ENCODE data around the gene MED9.

MED9 gene

GRCh38 chr17:17437893-17438292 is 38.9 kb upstream of the MED9 start:
- no peak overlapping the region for H2BK120ac ChIP-seq (ENCODE audit: low read depth, low read length)
- H4K91ac ChIP-seq (ENCODE audit: low read depth, low read length, poor library complexity): no peak overlapping the region
- H3K27ac ChIP-seq (replicated peaks; ENCODE audit: low read length): no peak overlapping the region
- H3K9ac ChIP-seq (ENCODE audit: low read depth, low read length, poor library complexity): no peak overlapping the region
- no peak overlapping the region for H2BK12ac ChIP-seq (ENCODE audit: low read length)
- H3K4me1 ChIP-seq (ENCODE audit: control insufficient read depth in 2 of 2, insufficient read depth in 1 of 2, low read depth in 1 of 2, low read length in 2 of 2): peaks cover 0 to 1% of the 10 kb centered on the region in 2 donors
- no peak overlapping the region for H3K4me3 ChIP-seq (ENCODE audit: low read length in 2 of 2)
- H3K79me1 ChIP-seq (ENCODE audit: low read depth, low read length): no peaks in the 10 kb centered on the region
- no peak overlapping the region for H3K4ac ChIP-seq (ENCODE audit: low read length)
- no peak overlapping the region for H3K4me2 ChIP-seq (ENCODE audit: insufficient read depth, low read length, poor library complexity, severe bottlenecking)
- H3K36me3 ChIP-seq (replicated peaks in 1 of 2; ENCODE audit: control insufficient read depth in 2 of 2, insufficient read depth in 2 of 2, low read length in 2 of 2): no peaks in the 10 kb centered on the region
- no CpG with 5 or more reads among the region's 3 CpGs for WGBS, 2 donors (ENCODE audit: extremely low coverage in 2 of 2, insufficient read length in 2 of 2, insufficient replicate concordance in 1 of 2)
- no peak overlapping the region for H3K14ac ChIP-seq (ENCODE audit: low read length)
- H4K8ac ChIP-seq (ENCODE audit: low read depth, low read length): no peak overlapping the region
- no peak overlapping the region for H2BK5ac ChIP-seq (ENCODE audit: low read length)
- H3K23ac ChIP-seq (ENCODE audit: low read depth, low read length, poor library complexity): no peak overlapping the region
- no peaks in the 10 kb centered on the region for H3K9me3 ChIP-seq (replicated peaks in 1 of 2; ENCODE audit: control insufficient read depth in 2 of 2, insufficient read depth in 1 of 2, low read depth in 1 of 2, low read length in 2 of 2)
- no peak overlapping the region for H3K18ac ChIP-seq (ENCODE audit: low read length)
- no peak overlapping the region for H2AFZ ChIP-seq (ENCODE audit: low read length)
- DNase-seq (ENCODE audit: low spot score): no peak
- H2BK15ac ChIP-seq (ENCODE audit: low read length): no peak overlapping the region
- H3K27me3 ChIP-seq (ENCODE audit: control insufficient read depth in 3 of 3, insufficient read depth in 3 of 3, low read depth in 1 of 3, low read length in 3 of 3): peaks cover 0 to 6% (median 0%) of the 10 kb centered on the region in 3 experiments
- no peak overlapping the region for H2AK5ac ChIP-seq (ENCODE audit: low read depth, low read length)

GRCh38 chr17:17440010-17440843 is 36.6 kb upstream of the MED9 start:
- Histone ChIP-seq H3K23ac (ENCODE audit: low read depth, low read length, poor library complexity) (peak overlapping the region; percentile 81), H3K36me3 (replicated peaks in 1 of 2; ENCODE audit: control insufficient read depth in 2 of 2, insufficient read depth in 2 of 2, low read length in 2 of 2) (no peaks in the 10 kb centered on the region), H3K4me2 (ENCODE audit: insufficient read depth, low read length, poor library complexity, severe bottlenecking) (no peak overlapping the region), H3K9ac (ENCODE audit: low read depth, low read length, poor library complexity) (peak overlapping the region; percentile 76), H3K18ac (ENCODE audit: low read length) (peak overlapping the region; percentile 58), H3K27me3 (ENCODE audit: control insufficient read depth in 3 of 3, insufficient read depth in 3 of 3, low read depth in 1 of 3, low read length in 3 of 3) (peaks cover 0 to 3% (median 0%) of the 10 kb centered on the region in 3 experiments), H4K91ac (ENCODE audit: low read depth, low read length, poor library complexity) (no peak overlapping the region), H3K4me1 (ENCODE audit: control insufficient read depth in 2 of 2, insufficient read depth in 1 of 2, low read depth in 1 of 2, low read length in 2 of 2) (peaks cover 0 to 1% of the 10 kb centered on the region in 2 donors), H3K14ac (ENCODE audit: low read length) (no peak overlapping the region), H2BK12ac (ENCODE audit: low read length) (no peak overlapping the region), H3K27ac (replicated peaks; ENCODE audit: low read length) (no peak overlapping the region), H3K4ac (ENCODE audit: low read length) (no peak overlapping the region), H2BK5ac (ENCODE audit: low read length) (no peak overlapping the region), H3K79me1 (ENCODE audit: low read depth, low read length) (no peaks in the 10 kb centered on the region), H2BK120ac (ENCODE audit: low read depth, low read length) (no peak overlapping the region), H2AK5ac (ENCODE audit: low read depth, low read length) (peak overlapping the region; percentile 61), H3K4me3 (ENCODE audit: low read length in 2 of 2) (no peak overlapping the region), H4K8ac (ENCODE audit: low read depth, low read length) (no peak overlapping the region), H2AFZ (ENCODE audit: low read length) (no peak overlapping the region), H2BK15ac (ENCODE audit: low read length) (no peak overlapping the region), H3K9me3 (replicated peaks in 1 of 2; ENCODE audit: control insufficient read depth in 2 of 2, insufficient read depth in 1 of 2, low read depth in 1 of 2, low read length in 2 of 2) (no peaks in the 10 kb centered on the region)
- WGBS, 2 donors (ENCODE audit: extremely low coverage in 2 of 2, insufficient read length in 2 of 2, insufficient replicate concordance in 1 of 2): no CpG with 5 or more reads among the region's 11 CpGs
- DNase-seq (ENCODE audit: low spot score): peak; percentile 41

- DNase-seq (ENCODE audit: low spot score): no peak
- Histone ChIP-seq H3K4me1 (ENCODE audit: control insufficient read depth in 2 of 2, insufficient read depth in 1 of 2, low read depth in 1 of 2, low read length in 2 of 2) (peaks cover 0 to 5% of the 10 kb centered on the region in 2 donors), H2AFZ (ENCODE audit: low read length) (no peak overlapping the region), H3K4me3 (ENCODE audit: low read length in 2 of 2) (no peak overlapping the region), H3K4ac (ENCODE audit: low read length) (no peak overlapping the region), H4K8ac (ENCODE audit: low read depth, low read length) (no peak overlapping the region), H3K9me3 (replicated peaks in 1 of 2; ENCODE audit: control insufficient read depth in 2 of 2, insufficient read depth in 1 of 2, low read depth in 1 of 2, low read length in 2 of 2) (no peaks in the 10 kb centered on the region), H3K27ac (replicated peaks; ENCODE audit: low read length) (no peak overlapping the region), H3K14ac (ENCODE audit: low read length) (no peak overlapping the region), H2BK12ac (ENCODE audit: low read length) (no peak overlapping the region), H2AK5ac (ENCODE audit: low read depth, low read length) (peak overlapping the region; percentile 61), H3K23ac (ENCODE audit: low read depth, low read length, poor library complexity) (no peak overlapping the region), H2BK120ac (ENCODE audit: low read depth, low read length) (no peak overlapping the region), H3K4me2 (ENCODE audit: insufficient read depth, low read length, poor library complexity, severe bottlenecking) (no peak overlapping the region), H3K18ac (ENCODE audit: low read length) (no peak overlapping the region), H2BK5ac (ENCODE audit: low read length) (no peak overlapping the region), H2BK15ac (ENCODE audit: low read length) (no peak overlapping the region), H3K27me3 (ENCODE audit: control insufficient read depth in 3 of 3, insufficient read depth in 3 of 3, low read depth in 1 of 3, low read length in 3 of 3) (no peaks in the 10 kb centered on the region), H4K91ac (ENCODE audit: low read depth, low read length, poor library complexity) (no peak overlapping the region), H3K79me1 (ENCODE audit: low read depth, low read length) (no peaks in the 10 kb centered on the region), H3K36me3 (replicated peaks in 1 of 2; ENCODE audit: control insufficient read depth in 2 of 2, insufficient read depth in 2 of 2, low read length in 2 of 2) (no peaks in the 10 kb centered on the region), H3K9ac (ENCODE audit: low read depth, low read length, poor library complexity) (no peak overlapping the region)
- no CpG with 5 or more reads among the region's 11 CpGs for WGBS, 2 donors (ENCODE audit: extremely low coverage in 2 of 2, insufficient read length in 2 of 2, insufficient replicate concordance in 1 of 2)
Observed at GRCh38 chr17:17440938-17441675, 35.7 kb upstream of the MED9 start.

- no peak overlapping the region for H3K18ac ChIP-seq (ENCODE audit: low read length)
- H3K4me2 ChIP-seq (ENCODE audit: insufficient read depth, low read length, poor library complexity, severe bottlenecking): no peak overlapping the region
- H3K4ac ChIP-seq (ENCODE audit: low read length): no peak overlapping the region
- peaks cover 0 to 3% (median 0%) of the 10 kb centered on the region in 3 experiments for H3K27me3 ChIP-seq (ENCODE audit: control insufficient read depth in 3 of 3, insufficient read depth in 3 of 3, low read depth in 1 of 3, low read length in 3 of 3)
- no peak overlapping the region for H3K4me3 ChIP-seq (ENCODE audit: low read length in 2 of 2)
- no peak overlapping the region for H2AFZ ChIP-seq (ENCODE audit: low read length)
- no CpG with 5 or more reads among the region's 14 CpGs for WGBS, 2 donors (ENCODE audit: extremely low coverage in 2 of 2, insufficient read length in 2 of 2, insufficient replicate concordance in 1 of 2)
- H3K9me3 ChIP-seq (replicated peaks in 1 of 2; ENCODE audit: control insufficient read depth in 2 of 2, insufficient read depth in 1 of 2, low read depth in 1 of 2, low read length in 2 of 2): peaks cover 0 to 5% of the 10 kb centered on the region in 2 donors
- H3K14ac ChIP-seq (ENCODE audit: low read length): no peak overlapping the region
- H3K79me1 ChIP-seq (ENCODE audit: low read depth, low read length): no peaks in the 10 kb centered on the region
- H3K23ac ChIP-seq (ENCODE audit: low read depth, low read length, poor library complexity): no peak overlapping the region
- no peak overlapping the region for H3K9ac ChIP-seq (ENCODE audit: low read depth, low read length, poor library complexity)
- no peaks in the 10 kb centered on the region for H3K36me3 ChIP-seq (replicated peaks in 1 of 2; ENCODE audit: control insufficient read depth in 2 of 2, insufficient read depth in 2 of 2, low read length in 2 of 2)
- H2BK5ac ChIP-seq (ENCODE audit: low read length): no peak overlapping the region
- H4K91ac ChIP-seq (ENCODE audit: low read depth, low read length, poor library complexity): no peak overlapping the region
- no peak overlapping the region for H2BK120ac ChIP-seq (ENCODE audit: low read depth, low read length)
- H2BK12ac ChIP-seq (ENCODE audit: low read length): no peak overlapping the region
- peaks cover 2 to 5% of the 10 kb centered on the region in 2 donors for H3K4me1 ChIP-seq (ENCODE audit: control insufficient read depth in 2 of 2, insufficient read depth in 1 of 2, low read depth in 1 of 2, low read length in 2 of 2)
- no peak overlapping the region for H2AK5ac ChIP-seq (ENCODE audit: low read depth, low read length)
- no peak overlapping the region for H4K8ac ChIP-seq (ENCODE audit: low read depth, low read length)
- no peak overlapping the region for H3K27ac ChIP-seq (replicated peaks; ENCODE audit: low read length)
- H2BK15ac ChIP-seq (ENCODE audit: low read length): no peak overlapping the region
- no peak for DNase-seq (ENCODE audit: low spot score)
Observed at GRCh38 chr17:17443173-17443572, 33.6 kb upstream of the MED9 start.
